Measurements from ENCODE around the gene POLR3K.
A peak's percentile ranks its signal among the peaks of the same experiment; 100 is the strongest.

The POLR3K gene

DNA sequence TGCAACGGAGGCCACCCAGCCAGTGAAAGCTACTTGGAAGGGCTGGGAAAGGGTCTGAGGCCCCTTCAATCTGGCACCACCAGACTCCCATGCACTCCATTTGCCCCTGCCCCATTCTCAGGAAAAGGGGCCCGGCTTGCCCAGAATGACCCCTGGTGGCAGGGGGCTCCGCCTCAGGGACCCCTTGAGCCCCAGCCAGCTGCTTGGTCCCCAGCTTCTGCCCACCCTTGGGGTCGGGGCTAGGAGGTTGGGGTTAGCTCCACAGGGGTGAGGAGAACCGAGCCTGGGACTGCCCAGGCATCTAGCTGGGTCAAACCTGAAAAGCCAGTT is 17.8 kb upstream of the POLR3K start:
- H3K27ac ChIP-seq (ENCODE audit: insufficient read depth in 1 of 2, low read depth in 1 of 2, low read length in 2 of 2, poor library complexity in 1 of 2, severe bottlenecking in 2 of 2): no peak overlapping the region
- no peaks in the 10 kb centered on the region for H3K36me3 ChIP-seq (ENCODE audit: control insufficient read depth in 4 of 4, insufficient read depth in 4 of 4, low read length in 3 of 4)
- WGBS (ENCODE audit: insufficient coverage): 100% methylated on average over 2 of the region's 5 CpGs
- no peak overlapping the region for H3K4me3 ChIP-seq (ENCODE audit: control insufficient read depth in 1 of 7, extremely low read depth in 1 of 7, insufficient read depth in 4 of 7, low read depth in 2 of 7, low read length in 6 of 7)
- peaks cover 0 to 22% (median 2%) of the 10 kb centered on the region in 5 experiments for H3K27me3 ChIP-seq (replicated peaks in 2 of 5; ENCODE audit: control insufficient read depth in 4 of 5, insufficient read depth in 5 of 5, low read length in 4 of 5)
- ChIA-PET POLR2A (interaction anchor here (1.6 kb wide), 1 partner anchor 14 kb away, joined by 3 read pairs; no protein-coding TSS in a partner anchor), CTCF (interaction anchor here (1.0 to 19.8 kb wide), 5 partner anchors 8 to 39 kb away, joined by 3 to 643 read pairs (median 7); no protein-coding TSS in a partner anchor)
- peaks cover 0 to 41% (median 35%) of the 10 kb centered on the region in 4 experiments for H3K4me1 ChIP-seq (ENCODE audit: control extremely low read depth in 1 of 4, control insufficient read depth in 4 of 4, insufficient read depth in 4 of 4, low read length in 3 of 4)
- H3K9me3 ChIP-seq (ENCODE audit: control extremely low read depth in 1 of 5, control insufficient read depth in 4 of 5, insufficient read depth in 2 of 5, low read depth in 1 of 5, low read length in 4 of 5): no peaks in the 10 kb centered on the region
- DNase-seq: no peak

- H3K36me3 ChIP-seq (ENCODE audit: control insufficient read depth in 4 of 4, insufficient read depth in 4 of 4, low read length in 3 of 4): no peaks in the 10 kb centered on the region
- peaks cover 0 to 29% (median 29%) of the 10 kb centered on the region in 4 experiments for H3K4me1 ChIP-seq (ENCODE audit: control extremely low read depth in 1 of 4, control insufficient read depth in 4 of 4, insufficient read depth in 4 of 4, low read length in 3 of 4)
- ChIA-PET POLR2A (no interaction called here), CTCF (interaction anchor here (0.8 to 19.8 kb wide), 6 partner anchors 10 to 36 kb away, joined by 3 to 643 read pairs (median 4); partner anchors contain the start of genes POLR3K and SNRNP25)
- peaks cover 0 to 22% (median 2%) of the 10 kb centered on the region in 5 experiments for H3K27me3 ChIP-seq (replicated peaks in 2 of 5; ENCODE audit: control insufficient read depth in 4 of 5, insufficient read depth in 5 of 5, low read length in 4 of 5)
- DNase-seq: no peak
- WGBS (ENCODE audit: insufficient coverage): 100% methylated on average over 4 of the region's 8 CpGs
- H3K27ac ChIP-seq (ENCODE audit: insufficient read depth in 1 of 2, low read depth in 1 of 2, low read length in 2 of 2, poor library complexity in 1 of 2, severe bottlenecking in 2 of 2): no peak overlapping the region
- no peaks in the 10 kb centered on the region for H3K9me3 ChIP-seq (ENCODE audit: control extremely low read depth in 1 of 5, control insufficient read depth in 4 of 5, insufficient read depth in 2 of 5, low read depth in 1 of 5, low read length in 4 of 5)
- no peak overlapping the region for H3K4me3 ChIP-seq (ENCODE audit: control insufficient read depth in 1 of 7, extremely low read depth in 1 of 7, insufficient read depth in 4 of 7, low read depth in 2 of 7, low read length in 6 of 7)
Observed at GRCh38 chr16:69181-69580, 15.8 kb upstream of the POLR3K start.

DNA sequence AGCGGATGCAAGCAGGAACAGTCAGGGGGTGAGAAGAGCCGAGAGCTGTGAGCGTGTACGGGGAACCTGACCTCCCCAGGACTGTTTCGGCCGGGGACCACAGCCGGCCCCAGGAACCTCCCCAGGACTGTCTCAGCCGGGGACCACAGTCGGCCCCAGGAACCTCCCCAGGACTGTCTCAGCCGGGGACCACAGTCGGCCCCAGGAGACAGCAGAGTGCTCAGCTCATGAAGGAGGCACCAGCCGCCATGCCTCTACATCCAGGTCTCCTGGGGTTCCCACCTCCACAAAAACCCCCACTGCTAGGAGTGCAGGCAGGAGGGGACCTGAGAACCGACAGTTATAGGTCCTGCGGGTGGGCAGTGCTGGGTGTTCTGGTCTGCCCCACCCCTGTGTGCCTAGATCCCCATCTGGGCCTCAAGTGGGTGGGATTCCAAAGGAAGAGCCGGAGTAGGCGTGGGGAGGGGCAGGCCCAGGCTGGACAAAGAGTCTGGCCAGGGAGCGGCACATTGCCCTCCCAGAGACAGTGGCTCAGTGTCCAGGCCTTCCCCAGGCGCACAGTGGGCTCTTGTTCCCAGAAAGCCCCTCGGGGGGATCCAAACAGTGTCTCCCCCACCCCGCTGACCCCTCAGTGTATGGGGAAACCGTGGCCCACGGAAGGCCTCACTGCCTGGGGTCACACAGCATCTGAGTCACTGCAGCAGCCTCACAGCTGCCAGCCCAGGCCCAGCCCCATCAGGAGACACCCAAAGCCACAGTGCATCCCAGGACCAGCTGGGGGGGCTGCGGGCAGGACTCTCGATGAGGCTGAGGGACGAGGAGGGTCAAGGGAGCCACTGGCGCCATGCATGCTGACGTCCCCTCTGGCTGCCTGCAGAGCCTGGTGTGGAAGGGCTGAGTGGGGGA is 14.7 kb upstream of the POLR3K start:
- peaks cover 0 to 20% (median 19%) of the 10 kb centered on the region in 4 experiments for H3K4me1 ChIP-seq (ENCODE audit: control extremely low read depth in 1 of 4, control insufficient read depth in 4 of 4, insufficient read depth in 4 of 4, low read length in 3 of 4)
- 98% methylated on average over 19 of the region's 27 CpGs for WGBS (ENCODE audit: insufficient coverage)
- H3K36me3 ChIP-seq (ENCODE audit: control insufficient read depth in 4 of 4, insufficient read depth in 4 of 4, low read length in 3 of 4): peaks cover 0 to 8% (median 0%) of the 10 kb centered on the region in 4 experiments
- no peaks in the 10 kb centered on the region for H3K9me3 ChIP-seq (ENCODE audit: control extremely low read depth in 1 of 5, control insufficient read depth in 4 of 5, insufficient read depth in 2 of 5, low read depth in 1 of 5, low read length in 4 of 5)
- peaks cover 0 to 17% (median 0%) of the 10 kb centered on the region in 5 experiments for H3K27me3 ChIP-seq (replicated peaks in 2 of 5; ENCODE audit: control insufficient read depth in 4 of 5, insufficient read depth in 5 of 5, low read length in 4 of 5)
- no peak overlapping the region for H3K4me3 ChIP-seq (ENCODE audit: control insufficient read depth in 1 of 7, extremely low read depth in 1 of 7, insufficient read depth in 4 of 7, low read depth in 2 of 7, low read length in 6 of 7)
- no peak overlapping the region for H3K27ac ChIP-seq (ENCODE audit: insufficient read depth in 1 of 2, low read depth in 1 of 2, low read length in 2 of 2, poor library complexity in 1 of 2, severe bottlenecking in 2 of 2)
- ChIA-PET CTCF (interaction anchor here (0.8 to 19.8 kb wide), 7 partner anchors 10 to 116 kb away, joined by 3 to 643 read pairs (median 4); no protein-coding TSS in a partner anchor), POLR2A (interaction anchor here (0.7 kb wide), 1 partner anchor 23 kb away, joined by 3 read pairs; no protein-coding TSS in a partner anchor)
- no peak for DNase-seq

DNA sequence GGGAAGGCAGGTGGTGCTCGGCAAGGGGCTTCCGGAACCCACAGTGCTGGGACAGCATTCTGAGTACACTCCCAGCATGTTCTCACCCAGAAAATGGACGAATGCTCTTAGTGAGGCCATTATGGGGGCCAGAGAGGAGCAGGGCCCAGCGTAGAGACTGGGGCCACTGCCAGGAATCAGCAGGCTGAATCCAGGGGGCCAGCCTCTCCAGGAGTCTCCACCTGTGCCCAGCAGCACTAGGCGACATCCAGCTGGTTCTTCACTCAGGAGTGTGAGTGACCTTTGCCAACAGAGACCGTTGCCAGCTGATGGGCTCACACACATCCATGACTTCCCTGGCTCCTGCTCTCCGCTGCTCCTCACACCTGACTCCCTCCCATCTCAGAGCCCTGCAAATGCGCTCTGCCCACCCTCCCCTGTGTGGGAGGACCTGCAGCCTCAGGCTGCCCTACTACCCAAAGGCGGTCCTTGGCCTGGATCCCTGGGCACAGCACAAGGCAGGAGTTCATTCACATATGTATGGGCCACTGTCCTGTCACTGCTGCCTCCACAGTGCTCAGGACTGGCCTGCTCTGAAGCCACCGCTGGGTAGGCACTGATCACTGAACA is 13.9 kb upstream of the POLR3K start:
- no peak overlapping the region for H3K27ac ChIP-seq (ENCODE audit: insufficient read depth in 1 of 2, low read depth in 1 of 2, low read length in 2 of 2, poor library complexity in 1 of 2, severe bottlenecking in 2 of 2)
- peaks cover 0 to 11% (median 0%) of the 10 kb centered on the region in 5 experiments for H3K27me3 ChIP-seq (replicated peaks in 2 of 5; ENCODE audit: control insufficient read depth in 4 of 5, insufficient read depth in 5 of 5, low read length in 4 of 5)
- H3K4me3 ChIP-seq (ENCODE audit: control insufficient read depth in 1 of 7, extremely low read depth in 1 of 7, insufficient read depth in 4 of 7, low read depth in 2 of 7, low read length in 6 of 7): no peak overlapping the region
- ChIA-PET POLR2A (interaction anchor here (0.7 kb wide), 1 partner anchor 24 kb away, joined by 3 read pairs; no protein-coding TSS in a partner anchor), CTCF (interaction anchor here (1.0 to 19.8 kb wide), 6 partner anchors 7 to 51 kb away, joined by 3 to 643 read pairs (median 26); no protein-coding TSS in a partner anchor)
- H3K36me3 ChIP-seq (ENCODE audit: control insufficient read depth in 4 of 4, insufficient read depth in 4 of 4, low read length in 3 of 4): peaks cover 0 to 11% (median 0%) of the 10 kb centered on the region in 4 experiments
- peaks cover 0 to 14% (median 13%) of the 10 kb centered on the region in 4 experiments for H3K4me1 ChIP-seq (ENCODE audit: control extremely low read depth in 1 of 4, control insufficient read depth in 4 of 4, insufficient read depth in 4 of 4, low read length in 3 of 4)
- WGBS (ENCODE audit: insufficient coverage): 100% methylated on average over 9 of the region's 10 CpGs
- no peak for DNase-seq
- H3K9me3 ChIP-seq (ENCODE audit: control extremely low read depth in 1 of 5, control insufficient read depth in 4 of 5, insufficient read depth in 2 of 5, low read depth in 1 of 5, low read length in 4 of 5): no peaks in the 10 kb centered on the region

DNA sequence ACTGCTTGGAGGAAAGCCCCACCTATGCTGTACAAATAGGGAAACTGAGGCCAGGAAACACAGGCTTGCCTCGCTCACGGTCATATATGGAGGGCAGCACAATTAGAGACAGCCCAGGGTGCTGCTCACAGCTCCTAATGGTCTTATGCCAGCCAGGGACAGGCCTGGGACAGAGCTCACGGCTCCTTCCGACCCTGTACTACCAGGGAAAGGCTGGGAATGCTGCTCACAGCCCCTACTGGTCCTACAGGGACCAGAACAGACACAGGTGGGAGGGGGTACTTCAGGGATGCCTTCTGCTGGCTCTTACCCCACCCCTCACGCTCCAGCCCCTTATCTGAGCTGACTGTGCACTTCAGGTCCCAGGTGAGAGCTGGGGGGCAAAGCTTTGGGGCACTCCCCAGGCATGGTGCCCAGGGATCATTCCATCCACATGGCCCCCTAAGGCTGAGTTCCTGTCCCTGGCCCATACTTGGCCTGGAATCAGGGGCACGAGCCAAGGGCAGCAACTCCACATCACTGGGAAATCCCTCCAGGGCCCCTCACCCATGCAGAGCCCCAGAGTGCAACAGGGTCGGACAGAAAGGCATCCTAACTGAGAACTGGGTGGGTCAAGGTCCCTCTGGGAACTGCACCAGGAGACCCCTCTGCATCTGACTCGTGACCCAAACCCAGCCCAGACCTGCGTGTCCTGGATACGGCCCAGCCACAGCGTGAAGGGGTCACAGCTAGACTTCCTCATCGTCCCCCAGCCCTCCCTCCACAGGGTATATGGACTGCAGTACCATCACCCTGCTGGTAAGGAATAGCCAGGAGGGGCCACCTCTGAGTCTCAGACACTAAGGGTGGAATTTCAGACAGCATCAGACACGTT is 13.1 kb upstream of the POLR3K start:
- WGBS (ENCODE audit: insufficient coverage): 96% methylated on average over 12 of the region's 13 CpGs
- POLR2A ChIA-PET: interaction anchor here (1.1 to 2.2 kb wide), 3 partner anchors 18 to 30 kb away, joined by 5 to 12 read pairs (median 7); no protein-coding TSS in a partner anchor
- no peak for DNase-seq
- Histone ChIP-seq H3K4me1 (ENCODE audit: control extremely low read depth in 1 of 4, control insufficient read depth in 4 of 4, insufficient read depth in 4 of 4, low read length in 3 of 4) (peaks cover 0 to 10% (median 8%) of the 10 kb centered on the region in 4 experiments), H3K4me3 (ENCODE audit: control insufficient read depth in 1 of 7, extremely low read depth in 1 of 7, insufficient read depth in 4 of 7, low read depth in 2 of 7, low read length in 6 of 7) (no peak overlapping the region), H3K27me3 (replicated peaks in 2 of 5; ENCODE audit: control insufficient read depth in 4 of 5, insufficient read depth in 5 of 5, low read length in 4 of 5) (peaks cover 0 to 7% (median 0%) of the 10 kb centered on the region in 5 experiments), H3K27ac (ENCODE audit: insufficient read depth in 1 of 2, low read depth in 1 of 2, low read length in 2 of 2, poor library complexity in 1 of 2, severe bottlenecking in 2 of 2) (no peak overlapping the region), H3K9me3 (ENCODE audit: control extremely low read depth in 1 of 5, control insufficient read depth in 4 of 5, insufficient read depth in 2 of 5, low read depth in 1 of 5, low read length in 4 of 5) (no peaks in the 10 kb centered on the region), H3K36me3 (ENCODE audit: control insufficient read depth in 4 of 4, insufficient read depth in 4 of 4, low read length in 3 of 4) (peaks cover 0 to 14% (median 0%) of the 10 kb centered on the region in 4 experiments)
- CTCF ChIA-PET: interaction anchor here (0.8 to 19.8 kb wide), 17 partner anchors 8 to 126 kb away, joined by 3 to 643 read pairs (median 7); partner anchors contain the start of genes MPG, POLR3K and SNRNP25

- ChIA-PET CTCF (interaction anchor here (0.6 to 19.8 kb wide), 22 partner anchors 9 to 289 kb away, joined by 3 to 643 read pairs (median 5); partner anchors contain the start of genes MPG, POLR3K and SNRNP25), POLR2A (interaction anchor here (1.1 to 2.2 kb wide), 3 partner anchors 19 to 31 kb away, joined by 5 to 12 read pairs (median 7); no protein-coding TSS in a partner anchor)
- 20% methylated on average over 13 of the region's 17 CpGs for whole genome bisulfite sequencing (ENCODE audit: insufficient coverage)
- Histone ChIP-seq H3K27ac (ENCODE audit: insufficient read depth in 1 of 2, low read depth in 1 of 2, low read length in 2 of 2, poor library complexity in 1 of 2, severe bottlenecking in 2 of 2) (no peak overlapping the region), H3K27me3 (replicated peaks in 2 of 5; ENCODE audit: control insufficient read depth in 4 of 5, insufficient read depth in 5 of 5, low read length in 4 of 5) (no peaks in the 10 kb centered on the region), H3K9me3 (ENCODE audit: control extremely low read depth in 1 of 5, control insufficient read depth in 4 of 5, insufficient read depth in 2 of 5, low read depth in 1 of 5, low read length in 4 of 5) (no peaks in the 10 kb centered on the region), H3K4me3 (ENCODE audit: control insufficient read depth in 1 of 7, extremely low read depth in 1 of 7, insufficient read depth in 4 of 7, low read depth in 2 of 7, low read length in 6 of 7) (no peak overlapping the region), H3K4me1 (ENCODE audit: control extremely low read depth in 1 of 4, control insufficient read depth in 4 of 4, insufficient read depth in 4 of 4, low read length in 3 of 4) (peaks cover 0 to 10% (median 7%) of the 10 kb centered on the region in 4 experiments), H3K36me3 (ENCODE audit: control insufficient read depth in 4 of 4, insufficient read depth in 4 of 4, low read length in 3 of 4) (peaks cover 0 to 16% (median 0%) of the 10 kb centered on the region in 4 experiments)
- peak; percentile 77 to 87 (median 83) for DNase-seq
Observed at GRCh38 chr16:65745-66144, 12.3 kb upstream of the POLR3K start.

Measured in common myeloid progenitor, CD34-positive (primary cell).